Testis (tissue), 3 donors: ENCODE results near the gene DCBLD2. TPM values are rescaled to one million over a fixed set of nuclear protein-coding genes. Genes with fewer than 3 reads are reported as not detected.

Experiments used
- DNase-seq: peaks from one replicate; pipeline ENCODE4 v3.0.0-alpha.2; 2019
- H3K27ac ChIP-seq, 2 donors: fragments of 200-600 bp; sonication (generic); one replicate each; pipeline ENCODE4 v1.5.1; 2019
- H3K27me3 ChIP-seq: fragments of 200-600 bp; sonication (generic); one replicate; pipeline ENCODE4 v1.5.1; 2019
- H3K36me3 ChIP-seq: fragments of 200-600 bp; sonication (generic); one replicate; pipeline ENCODE4 v1.5.1; 2017; ENCODE audit warnings: low read depth; ENCODE audit errors: missing control alignments
- H3K4me1 ChIP-seq: fragments of 200-600 bp; sonication (generic); one replicate; pipeline ENCODE4 v1.5.1; 2019
- H3K4me3 ChIP-seq, 2 donors: fragments of 200-600 bp; sonication (generic); one replicate each; pipeline ENCODE4 v1.5.1; 2017 to 2019
- H3K9me3 ChIP-seq: fragments of 200-600 bp; sonication (generic); one replicate; pipeline ENCODE4 v1.5.1; 2017
- CTCF ChIP-seq, 3 experiments: fragments of 450-650 bp in 2 of 3; fragments of 200-600 bp in 1 of 3; sonication (generic) in 1 of 3; IDR thresholded peaks; one replicate each; pipeline ENCODE4 v1.5.1; 2016 to 2019; ENCODE audit warnings: antibody characterized with exemption in 3 of 3, mild to moderate bottlenecking in 2 of 3, moderate library complexity in 1 of 3
- POLR2A ChIP-seq: fragments of 450-650 bp; IDR thresholded peaks from one replicate; pipeline ENCODE4 v1.6.1; 2017; ENCODE audit warnings: antibody characterized with exemption, mild to moderate bottlenecking, moderate library complexity
- WGBS, 2 donors: methylation state at CpG; one replicate each; pipeline ENCODE4 v1.1.5; 2018; 5-methylcytosine and 5-hydroxymethylcytosine counted together
- intact Hi-C: fragments of 100-400 bp; cut with DNase I; formaldehyde crosslinking; loops from one replicate; pipeline ENCODE4 v1.15.1; 2023; ENCODE audit warnings: low total_unique reads
- polyA plus RNA-seq: library from polyadenylated mRNA; stranded (reverse); fragments of 350-450 nt; fragmentation: Illumina TruSeq; extraction: RNeasy Lipid Tissue Mini Kit (QIAGEN cat#74804); gene quantifications from one replicate; pipeline ENCODE4 v1.2.3, GENCODE V29; 2014; ENCODE audit warnings: low read depth, low replicate concordance; ENCODE audit not compliant: insufficient read depth
- total RNA-seq, 2 donors: library from RNA; depleted of rRNA; stranded (reverse); fragments of >200 nt; gene quantifications; one replicate each; pipeline ENCODE4 v1.2.3, GENCODE V29; 2016

Gene DCBLD2
- total and polyA plus RNA-seq, 3 donors from 2014 or later, result 48.5 to 211 (median 161) TPM

GRCh38 chr3:98791341-98792325, 109.9 kb downstream of the DCBLD2 start:
- H3K4me1 ChIP-seq, result no peaks in the 10 kb centered on the region
- WGBS, 2 donors, result 74 to 79% methylated on average over 7 of the region's 7 CpGs
- H3K36me3 ChIP-seq, result no peaks in the 10 kb centered on the region
- H3K9me3 ChIP-seq, result no peaks in the 10 kb centered on the region
- intact Hi-C loops, result no loop called here
- TF ChIP-seq CTCF (IDR thresholded peaks at IDR 0.05) (no peak), POLR2A (no peak)
- no peak overlapping the region for H3K4me3 ChIP-seq
- no peaks in the 10 kb centered on the region for H3K27me3 ChIP-seq
- H3K27ac ChIP-seq, result no peak overlapping the region
- no peak for DNase-seq

- Histone ChIP-seq H3K4me3 (no peak overlapping the region), H3K27me3 (no peaks in the 10 kb centered on the region), H3K9me3 (no peaks in the 10 kb centered on the region), H3K27ac (no peak overlapping the region), H3K4me1 (no peaks in the 10 kb centered on the region), H3K36me3 (no peaks in the 10 kb centered on the region)
- TF ChIP-seq CTCF (IDR thresholded peaks at IDR 0.05) (no peak), POLR2A (no peak)
- DNase-seq, result no peak
- WGBS, 2 donors, result 32 to 62% methylated on average over 2 of the region's 2 CpGs
- intact Hi-C loops, result no loop called here
Measured at GRCh38 chr3:98788651-98789050, 112.8 kb downstream of the DCBLD2 start.

GRCh38 chr3:98787181-98787580, 114.3 kb downstream of the DCBLD2 start:
- WGBS, 2 donors, result 63 to 80% methylated on average over 2 of the region's 2 CpGs
- no peaks in the 10 kb centered on the region for H3K36me3 ChIP-seq
- H3K9me3 ChIP-seq, result no peaks in the 10 kb centered on the region
- H3K27me3 ChIP-seq, result no peaks in the 10 kb centered on the region
- no peak for TF ChIP-seq CTCF (IDR thresholded peaks at IDR 0.05)
- TF ChIP-seq POLR2A, result no peak
- H3K4me3 ChIP-seq, result no peak overlapping the region
- no peak overlapping the region for H3K27ac ChIP-seq
- H3K4me1 ChIP-seq, result no peaks in the 10 kb centered on the region
- DNase-seq, result no peak
- intact Hi-C loops, result no loop called here

- no peak overlapping the region for H3K4me3 ChIP-seq
- no peak overlapping the region for H3K27ac ChIP-seq
- TF ChIP-seq CTCF (IDR thresholded peaks at IDR 0.05) (no peak), POLR2A (no peak)
- H3K4me1 ChIP-seq, result no peaks in the 10 kb centered on the region
- H3K36me3 ChIP-seq, result no peaks in the 10 kb centered on the region
- intact Hi-C loops, result no loop called here
- WGBS, 2 donors, result 73 to 78% methylated on average over 4 of the region's 4 CpGs
- DNase-seq, result no peak
- H3K9me3 ChIP-seq, result no peaks in the 10 kb centered on the region
- no peaks in the 10 kb centered on the region for H3K27me3 ChIP-seq
Measured at GRCh38 chr3:98786364-98787006, 115.0 kb downstream of the DCBLD2 start.
